HG02798 (cell line): Measurements from ENCODE around the gene PARD3.
A peak's percentile ranks its signal among the peaks of the same experiment; 100 is the strongest.
"Not testable (repeated sequence)": the region's sequence is repeated elsewhere in the genome, so short reads cannot be mapped to it uniquely, and the experiment has no call there.

Experiments
- ATAC-seq: cut with Tn5 transposase; IDR thresholded peaks from one replicate; pipeline ENCODE4 v1.9.1; 2021; ENCODE audit warnings: mild to moderate bottlenecking; ENCODE audit not compliant: unreplicated experiment, poor library complexity

PARD3 gene

GRCh38 chr10:34771106-34771505, 44.0 kb downstream of the PARD3 start:
- no peak for ATAC-seq

- no peak for ATAC-seq
Observed at GRCh38 chr10:34769899-34770298, 45.2 kb downstream of the PARD3 start.

- ATAC-seq = no peak
Observed at GRCh38 chr10:34768972-34769330, 46.1 kb downstream of the PARD3 start.

GRCh38 chr10:34768261-34768971, 46.7 kb downstream of the PARD3 start:
- ATAC-seq = no peak

GRCh38 chr10:34766811-34767494, 48.1 kb downstream of the PARD3 start:
- ATAC-seq = no peak

GRCh38 chr10:34766266-34766600, 48.9 kb downstream of the PARD3 start:
- ATAC-seq = no peak

GRCh38 chr10:34764472-34764946, 50.6 kb downstream of the PARD3 start:
- ATAC-seq = no peak

- no peak for ATAC-seq
Observed at GRCh38 chr10:34762603-34763299, 52.3 kb downstream of the PARD3 start.

GRCh38 chr10:34762156-34762555, 52.9 kb downstream of the PARD3 start:
- ATAC-seq = no peak

GRCh38 chr10:34761453-34761852, 53.6 kb downstream of the PARD3 start:
- no peak for ATAC-seq

GRCh38 chr10:34760606-34761005, 54.5 kb downstream of the PARD3 start:
- no peak for ATAC-seq

- no peak for ATAC-seq
Observed at GRCh38 chr10:34759837-34760215, 55.3 kb downstream of the PARD3 start.

GRCh38 chr10:34759161-34759836, 55.8 kb downstream of the PARD3 start:
- ATAC-seq = no peak

GRCh38 chr10:34758447-34758996, 56.6 kb downstream of the PARD3 start:
- ATAC-seq = peak; percentile 58

- ATAC-seq = no peak
Observed at GRCh38 chr10:34757933-34758332, 57.2 kb downstream of the PARD3 start.

- not testable (repeated sequence) for ATAC-seq
Observed at GRCh38 chr10:34757181-34757580, 57.9 kb downstream of the PARD3 start.

- ATAC-seq = no peak
Observed at GRCh38 chr10:34756584-34756983, 58.5 kb downstream of the PARD3 start.

GRCh38 chr10:34753014-34753757, 61.9 kb downstream of the PARD3 start:
- no peak for ATAC-seq

- no peak for ATAC-seq
Observed at GRCh38 chr10:34751272-34751671, 63.8 kb downstream of the PARD3 start.

- ATAC-seq = not testable (repeated sequence)
Observed at GRCh38 chr10:34750795-34751194, 64.3 kb downstream of the PARD3 start.
